ENCODE data around the gene ZNF93. TPM values are rescaled to one million over a fixed set of nuclear protein-coding genes. Genes with fewer than 3 reads are reported as not detected.
"Not testable (repeated sequence)": the region's sequence is repeated elsewhere in the genome, so short reads cannot be mapped to it uniquely, and the experiment has no call there.

Gene ZNF93
- total and polyA plus RNA-seq, 2 of the 4 experiments (the other 2 are of a cell fraction): 3.7 to 10.6 TPM

DNA sequence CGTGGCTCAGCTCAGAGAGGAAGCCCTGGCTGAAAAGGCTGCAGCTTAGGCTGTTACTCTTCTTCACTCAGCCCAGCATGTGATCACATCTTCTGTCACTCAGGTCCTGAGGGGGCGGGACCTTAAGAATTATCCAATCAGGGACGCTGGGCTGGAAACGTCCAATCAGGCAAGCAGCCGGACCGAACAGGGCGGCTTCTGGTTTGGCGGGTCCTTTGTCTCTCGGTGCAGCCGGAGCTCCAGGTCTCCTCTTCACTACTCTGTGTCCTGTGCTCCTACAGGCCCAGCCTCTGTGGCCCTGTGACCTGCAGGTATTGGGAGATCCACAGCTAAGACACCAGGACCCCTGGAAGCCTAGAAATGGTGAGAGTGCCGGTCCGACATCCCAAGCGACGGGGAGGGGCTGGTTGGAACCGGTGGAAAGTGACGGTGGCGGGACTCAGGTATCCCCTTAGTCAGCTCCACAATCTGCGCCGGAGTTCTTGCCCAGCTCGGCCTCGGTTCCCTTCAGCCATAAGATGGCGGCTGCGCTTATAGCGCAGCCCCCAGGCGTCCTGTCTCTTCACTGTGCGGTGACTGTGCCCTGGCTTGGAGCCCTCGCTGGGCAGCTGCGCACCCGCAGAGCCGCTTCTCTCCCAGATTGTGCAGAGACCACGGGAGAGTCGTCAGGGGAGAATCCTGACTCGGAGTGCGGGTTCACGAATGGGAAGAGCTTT, at the start of gene ZNF93 (continued):
- TF ChIP-seq, protein P1, sequence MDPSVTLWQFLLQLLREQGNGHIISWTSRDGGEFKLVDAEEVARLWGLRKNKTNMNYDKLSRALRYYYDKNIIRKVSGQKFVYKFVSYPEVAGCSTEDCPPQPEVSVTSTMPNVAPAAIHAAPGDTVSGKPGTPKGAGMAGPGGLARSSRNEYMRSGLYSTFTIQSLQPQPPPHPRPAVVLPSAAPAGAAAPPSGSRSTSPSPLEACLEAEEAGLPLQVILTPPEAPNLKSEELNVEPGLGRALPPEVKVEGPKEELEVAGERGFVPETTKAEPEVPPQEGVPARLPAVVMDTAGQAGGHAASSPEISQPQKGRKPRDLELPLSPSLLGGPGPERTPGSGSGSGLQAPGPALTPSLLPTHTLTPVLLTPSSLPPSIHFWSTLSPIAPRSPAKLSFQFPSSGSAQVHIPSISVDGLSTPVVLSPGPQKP (IDR thresholded peaks at IDR 0.05; ENCODE audit: borderline replicate concordance, low read depth, low read length): no peak
- 0 out of 2 replicates have a peak, but pooled peaks have one; percentile 12 for TF ChIP-seq MAZ (IDR thresholded peaks at IDR 0.05; ENCODE audit: borderline replicate concordance, low read depth, low read length)
- 0 out of 2 replicates have a peak, but pooled peaks have one; percentile 32 for TF ChIP-seq MXI1 (IDR thresholded peaks at IDR 0.05; ENCODE audit: borderline replicate concordance, low read depth, low read length)

DNA sequence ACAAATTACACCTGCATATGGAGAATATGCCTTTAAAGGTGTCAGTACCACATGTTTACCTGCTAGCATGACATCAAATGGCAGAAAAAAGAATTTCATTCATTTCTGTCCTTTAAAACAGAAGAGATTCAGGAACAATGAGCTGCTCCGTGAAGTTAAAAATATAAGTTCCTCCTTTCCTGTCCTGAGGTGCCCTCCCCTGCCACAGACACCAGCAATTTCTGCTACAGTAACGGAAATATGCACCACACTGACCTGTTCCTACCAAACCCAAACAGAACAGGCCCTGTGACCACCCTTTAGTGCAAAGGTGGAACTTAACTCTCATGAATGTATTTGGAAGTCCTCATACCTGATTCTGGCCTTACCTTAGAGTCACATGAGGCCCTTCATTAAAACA, 49.0 kb upstream of the ZNF93 start:
- H3K9me3 ChIP-seq (ENCODE audit: control insufficient read depth, insufficient read depth, low read length); H2AFZ ChIP-seq (replicated peaks; ENCODE audit: low read length, poor library complexity); H3K27me3 ChIP-seq (ENCODE audit: control insufficient read depth, insufficient read depth, low read length); H3K9me1 ChIP-seq (ENCODE audit: insufficient read depth, low read length); CTCF ChIA-PET; H2BK15ac ChIP-seq (ENCODE audit: low read depth, low read length); dilution Hi-C loops (cut with HindIII; ENCODE audit: low sequenced_read_pairs, unreplicated experiment); H3K79me1 ChIP-seq (ENCODE audit: low read depth in 1 of 2, low read length in 2 of 2); H2AK9ac ChIP-seq (replicated peaks; ENCODE audit: low read depth, low read length, poor library complexity); POLR2A ChIA-PET (ENCODE audit: unreplicated experiment); DNase-seq; H3K9ac ChIP-seq (ENCODE audit: low read depth, low read length); H3K14ac ChIP-seq (replicated peaks; ENCODE audit: low read depth, low read length); ATAC-seq (ENCODE audit: low read depth); H3K4me2 ChIP-seq (ENCODE audit: low read depth, low read length); H3K56ac ChIP-seq (ENCODE audit: extremely low read depth, insufficient read depth, low read length); H3K27ac ChIP-seq (ENCODE audit: insufficient read depth, low read length); H4K8ac ChIP-seq (ENCODE audit: low read depth in 2 of 2, low read length in 2 of 2); H3K36me3 ChIP-seq (ENCODE audit: control insufficient read depth, insufficient read depth, low read length); H4K5ac ChIP-seq (ENCODE audit: low read depth, low read length); H2BK20ac ChIP-seq (ENCODE audit: low read depth, low read length); H2BK5ac ChIP-seq (ENCODE audit: low read depth, low read length, poor library complexity, severe bottlenecking); H3K4ac ChIP-seq (ENCODE audit: low read depth, low read length); H3K4me1 ChIP-seq (ENCODE audit: control insufficient read depth, insufficient read depth, low read length); H3K23ac ChIP-seq (ENCODE audit: low read depth, low read length); H2AK5ac ChIP-seq (ENCODE audit: low read depth, low read length); BruUV-seq (replicated peaks); in situ Hi-C loops (cut with MboI; ENCODE audit: low sequenced_read_pairs); H2BK120ac ChIP-seq (ENCODE audit: low read depth, low read length); H3K18ac ChIP-seq (ENCODE audit: low read depth, low read length); H4K91ac ChIP-seq (ENCODE audit: insufficient read depth, low read depth, low read length); intact Hi-C loops (cut with micrococcal nuclease); H3K4me3 ChIP-seq (ENCODE audit: insufficient read depth, low read depth, low read length); H4K20me1 ChIP-seq (ENCODE audit: insufficient read depth, low read length): not testable (repeated sequence)
- no CpG with 5 or more reads among the region's 2 CpGs for WGBS, 2 experiments (ENCODE audit: extremely low coverage in 2 of 2, insufficient read length in 1 of 2)
